Fibroblast of skin of scalp (primary cell): ENCODE data around the gene TMEM63C.
"Not testable (repeated sequence)": the region's sequence is repeated elsewhere in the genome, so short reads cannot be mapped to it uniquely, and the experiment has no call there.

Experiments used
- DNase-seq: peaks from one replicate; pipeline ENCODE4 v3.0.0-alpha.2; 2013

TMEM63C gene

DNA sequence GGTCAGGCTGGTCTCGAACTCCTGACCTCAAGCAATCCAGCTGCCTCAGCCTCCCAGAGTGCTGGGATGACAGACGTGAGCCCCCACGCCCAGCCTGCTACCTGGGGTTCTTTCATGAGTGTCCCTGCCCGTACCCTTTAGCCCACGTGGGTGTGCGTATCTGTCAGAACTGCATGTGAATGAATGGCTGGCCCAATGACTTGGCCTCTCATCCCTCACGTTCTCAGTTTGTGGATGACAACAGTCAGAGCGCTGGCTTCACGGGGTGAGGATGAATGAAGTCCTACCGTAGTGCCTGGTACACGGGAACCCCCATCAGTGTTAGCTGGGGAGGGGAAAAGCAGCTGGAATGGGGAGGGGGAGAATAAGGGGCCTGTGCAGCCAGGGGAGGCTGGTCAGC is 23.9 kb upstream of the TMEM63C start:
- DNase-seq = no peak

DNA sequence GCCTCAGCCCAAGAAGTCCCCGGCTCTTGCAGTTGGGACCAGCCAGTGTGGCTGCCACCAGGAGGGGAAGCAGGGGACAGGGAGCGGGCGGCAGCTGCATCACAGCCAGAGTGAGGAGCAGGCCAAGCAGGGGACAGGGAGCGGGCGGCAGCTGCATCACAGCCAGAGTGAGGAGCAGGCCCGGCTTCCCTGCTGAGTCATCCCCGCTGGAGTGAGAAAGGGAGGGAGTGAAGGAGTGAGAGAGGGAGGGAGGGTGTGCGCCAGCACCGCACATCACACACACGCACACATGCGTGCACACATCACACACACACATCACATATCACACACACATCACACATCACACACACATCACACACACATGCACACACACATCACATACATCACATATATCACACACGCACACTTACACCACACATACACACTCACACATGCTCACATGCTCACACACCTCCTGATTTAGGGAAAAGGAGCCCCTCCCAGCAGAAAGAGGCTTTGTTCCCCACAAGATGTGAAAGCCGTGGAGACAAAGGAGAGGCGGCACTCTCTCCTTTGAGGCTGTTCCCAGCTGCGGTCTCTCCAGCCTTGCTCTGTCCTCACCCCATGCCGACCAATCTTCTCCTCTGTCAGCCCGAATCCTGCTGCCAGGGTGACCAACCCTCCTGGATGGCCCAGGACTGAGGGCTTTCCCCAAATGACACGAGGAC is 23.3 kb upstream of the TMEM63C start:
- DNase-seq = peak; percentile 76

DNA sequence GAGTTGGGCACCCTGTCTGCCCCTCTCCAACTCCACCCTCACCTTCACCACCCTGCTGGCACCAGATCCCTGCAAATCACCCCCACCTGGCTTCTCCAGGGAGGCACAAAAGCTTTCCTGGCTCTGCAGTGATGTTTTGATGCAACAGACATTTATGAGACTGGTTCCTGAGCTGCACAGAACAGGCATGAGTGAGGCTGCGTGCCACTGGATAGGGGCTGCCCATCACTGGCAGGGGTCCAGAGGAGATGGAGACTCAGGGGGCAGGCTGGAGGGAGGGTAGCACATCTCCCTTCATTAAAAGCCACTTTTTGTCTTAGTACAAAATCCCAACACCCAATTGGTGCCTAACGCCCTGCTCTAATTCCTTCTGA is 22.7 kb upstream of the TMEM63C start:
- DNase-seq = no peak

DNA sequence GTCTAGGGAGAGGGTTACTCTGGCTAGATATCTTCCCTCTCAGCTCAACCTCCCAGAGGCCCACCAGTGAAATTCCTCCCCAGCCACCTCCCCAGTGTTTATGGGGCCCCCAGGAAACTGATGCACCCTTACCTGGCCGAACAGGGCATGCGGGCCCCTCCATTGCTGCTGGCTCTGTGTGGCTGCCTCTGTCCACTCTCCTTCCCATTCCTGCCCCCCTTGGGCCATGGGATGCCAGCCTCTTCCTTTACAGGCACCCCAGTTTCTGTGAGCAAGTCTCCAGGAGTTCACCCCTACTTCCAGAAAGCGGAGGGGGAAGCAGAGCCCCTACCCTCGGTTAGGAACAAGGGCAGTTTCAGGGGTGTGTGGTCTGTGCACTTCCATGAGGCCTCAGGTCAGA is 20.6 kb upstream of the TMEM63C start:
- DNase-seq = no peak

DNA sequence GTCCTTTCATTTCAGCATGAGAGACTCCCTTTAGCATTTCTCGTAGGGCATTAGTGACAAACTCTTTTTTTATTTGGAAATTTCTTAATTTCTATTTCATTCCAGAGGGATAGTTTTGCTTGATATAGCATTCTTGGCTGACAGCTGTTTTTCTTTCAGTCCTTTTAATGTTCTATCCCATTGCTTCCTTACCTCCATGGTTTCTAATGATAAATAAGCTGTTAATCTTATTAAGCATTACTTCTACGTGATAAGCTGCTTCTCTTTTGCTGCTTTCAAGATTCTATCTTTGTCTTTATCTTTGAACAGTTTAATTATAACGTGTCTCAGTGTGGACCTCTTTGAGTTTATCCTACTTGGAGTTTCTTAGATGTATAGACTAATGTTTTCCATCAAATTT is 11.6 kb upstream of the TMEM63C start:
- no peak for DNase-seq

DNA sequence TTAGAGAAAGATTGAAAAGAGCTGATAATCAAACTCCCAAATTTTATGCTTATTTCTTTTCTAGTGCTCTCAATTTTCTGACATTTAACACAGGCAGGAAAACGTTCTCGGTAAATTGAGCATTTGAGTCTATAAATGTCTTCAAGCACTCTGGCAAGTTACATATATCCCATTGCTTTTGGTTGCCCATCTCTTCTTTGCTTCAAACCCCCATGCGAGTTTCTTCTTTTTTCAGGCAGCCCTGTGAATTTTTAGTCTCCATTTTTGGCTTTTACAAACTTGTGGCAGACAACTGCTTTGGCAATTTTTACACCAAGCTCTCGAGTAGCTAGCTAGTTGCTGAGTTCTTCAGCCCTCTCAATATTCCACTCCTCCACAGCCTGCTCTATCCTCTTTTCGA is 8.7 kb upstream of the TMEM63C start:
- DNase-seq = no peak

DNA sequence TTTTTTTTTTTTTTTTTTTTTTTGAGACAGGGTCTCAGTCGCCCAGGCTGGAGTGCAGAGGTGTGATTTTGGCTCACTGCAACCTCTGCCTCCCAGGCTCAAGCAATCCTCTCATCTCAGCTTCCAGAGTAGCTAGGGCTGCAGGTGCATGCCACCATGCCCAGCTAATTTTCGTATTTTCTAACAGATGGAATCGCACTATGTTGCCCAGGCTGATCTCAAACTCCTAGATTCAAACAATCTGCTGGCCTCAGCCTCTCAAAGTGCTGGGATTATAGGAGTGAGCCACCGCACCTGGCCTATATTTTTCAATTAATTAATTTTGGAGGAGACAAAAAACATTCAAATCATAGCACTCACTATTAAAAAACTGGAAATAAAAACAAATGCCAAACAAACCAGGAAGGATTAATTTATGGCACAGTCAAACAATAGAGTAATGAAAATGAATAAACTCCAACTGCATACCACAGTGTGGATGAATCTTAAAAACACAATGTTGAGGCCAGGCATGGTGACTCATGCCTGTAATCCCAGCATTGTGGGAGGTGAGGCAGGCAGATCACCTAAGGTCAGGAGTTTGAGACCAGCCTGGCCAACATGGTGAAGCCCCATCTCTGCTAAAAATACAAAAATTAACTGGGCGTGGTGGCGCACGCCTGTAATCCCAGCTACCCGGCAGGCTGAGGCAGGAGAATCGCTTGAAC is 7.5 kb upstream of the TMEM63C start:
- not testable (repeated sequence) for DNase-seq

DNA sequence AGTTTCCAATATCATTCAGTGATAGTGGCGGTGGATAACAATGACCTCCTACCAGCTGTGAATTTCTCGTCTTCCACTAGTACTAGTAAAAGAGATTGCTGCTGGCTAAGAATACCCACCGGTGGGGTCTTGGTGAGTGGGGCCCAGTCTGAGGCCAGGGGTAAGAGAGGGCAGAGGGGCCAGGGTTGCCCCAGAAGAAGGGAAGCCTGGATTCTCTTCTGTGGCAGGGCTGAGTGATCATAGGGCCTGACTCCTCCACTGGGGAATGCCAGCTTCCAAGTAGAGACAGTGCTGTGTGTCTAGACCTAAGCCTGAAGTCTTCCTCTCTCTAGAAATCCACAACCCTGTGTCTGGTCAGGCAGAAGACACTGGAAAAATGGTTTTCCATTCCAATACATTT is 5.8 kb upstream of the TMEM63C start:
- no peak for DNase-seq

DNA sequence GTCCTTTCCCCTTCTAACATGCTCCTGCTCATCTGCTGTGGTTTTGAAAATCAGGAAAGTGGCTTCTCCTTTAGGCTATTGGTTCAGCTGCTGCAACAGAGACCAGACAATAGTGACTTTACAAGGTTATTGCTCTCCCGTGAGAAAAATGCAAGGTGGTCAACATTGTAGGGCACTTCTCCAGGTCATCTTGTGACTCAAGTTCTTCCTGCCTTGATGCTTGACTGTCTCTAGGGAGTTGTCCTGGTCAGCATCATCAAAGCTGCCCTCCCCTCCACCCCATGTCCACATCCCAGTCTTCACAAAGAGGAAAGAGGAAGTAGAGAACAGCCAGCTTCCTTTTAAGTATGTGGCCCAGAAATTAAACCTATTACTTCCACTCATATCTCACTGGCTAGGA is 3.9 kb upstream of the TMEM63C start:
- no peak for DNase-seq

DNA sequence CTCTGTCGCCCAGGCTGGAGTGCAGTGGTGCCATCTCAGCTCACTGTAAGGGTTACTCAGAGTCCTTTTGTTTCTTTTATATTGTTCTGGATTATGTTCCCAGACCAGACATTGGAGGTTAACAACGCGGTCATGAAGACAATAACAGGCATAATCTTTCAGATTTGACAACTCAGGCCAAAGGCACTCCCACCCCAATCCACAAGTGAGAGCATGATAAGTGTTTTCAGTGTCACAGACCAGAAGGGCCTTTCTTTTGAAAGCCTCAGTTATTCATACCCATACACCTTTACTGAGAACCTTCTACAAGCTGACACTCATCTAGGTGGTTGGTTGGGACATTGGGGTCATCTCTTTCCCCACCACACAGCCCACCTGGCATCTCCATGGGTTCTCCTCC is 2.9 kb upstream of the TMEM63C start:
- no peak for DNase-seq

DNA sequence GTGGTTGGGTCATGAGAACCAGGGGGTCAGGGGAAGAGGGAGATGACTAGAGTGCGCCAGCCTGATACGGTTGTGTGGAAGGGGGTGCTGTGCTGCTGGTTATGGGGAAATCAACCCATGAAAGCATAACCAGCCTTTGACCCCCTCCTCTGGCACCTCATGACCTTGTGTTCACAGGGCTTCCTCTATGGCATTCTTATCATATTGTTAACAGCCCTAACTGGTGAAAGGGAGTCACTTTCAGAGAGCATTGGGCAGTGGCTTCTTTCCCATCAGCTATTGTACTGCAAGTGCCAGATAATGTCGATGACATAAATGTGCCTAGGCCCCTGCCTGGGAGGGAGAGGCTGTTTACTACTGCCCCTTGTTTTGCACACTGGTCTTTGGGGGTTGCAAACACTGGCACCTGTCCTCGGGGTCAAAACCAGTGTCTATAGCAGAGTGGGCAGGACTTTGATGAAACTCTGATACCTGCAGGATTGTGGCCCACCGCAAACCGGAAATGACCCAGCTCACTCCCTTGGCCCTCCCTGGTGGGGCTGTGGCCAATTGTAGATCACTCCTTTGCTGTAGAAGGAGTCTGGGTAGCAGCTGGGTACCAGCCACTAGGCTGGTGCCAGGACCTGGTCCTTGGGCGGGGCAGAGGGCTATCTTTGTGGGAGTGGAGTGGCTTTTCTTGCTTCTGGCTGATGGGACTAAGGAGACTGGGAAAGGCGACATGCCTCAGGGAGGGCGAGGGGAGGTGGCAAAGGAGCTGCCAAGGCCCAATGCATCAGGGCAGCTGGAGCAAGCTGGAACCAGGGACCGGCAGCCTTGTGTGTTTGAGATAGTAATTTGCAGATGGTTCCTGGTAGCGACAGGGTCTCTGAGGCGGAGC is 634 bp upstream of the TMEM63C start:
- no peak for DNase-seq

DNA sequence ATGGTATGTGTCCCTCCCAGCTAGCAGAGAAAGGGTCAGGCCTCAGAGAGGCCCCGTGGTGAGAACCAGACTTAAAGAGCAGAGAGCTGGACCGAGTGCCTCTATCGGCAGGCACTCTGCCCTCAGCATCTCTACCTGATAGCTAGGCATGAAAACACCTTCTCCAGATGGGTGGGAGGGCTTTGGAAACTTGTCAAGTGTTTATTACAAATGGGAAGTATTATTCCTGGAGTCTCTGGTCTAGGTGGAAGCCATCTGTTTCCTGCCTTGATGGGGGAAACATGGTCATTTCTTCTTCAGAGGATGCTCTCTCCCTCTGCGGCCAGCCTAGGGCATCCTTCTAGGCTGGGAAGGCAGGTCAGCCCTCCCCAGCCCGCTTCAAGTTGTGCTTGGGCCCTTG is 2.3 kb downstream of the TMEM63C start:
- DNase-seq = no peak

DNA sequence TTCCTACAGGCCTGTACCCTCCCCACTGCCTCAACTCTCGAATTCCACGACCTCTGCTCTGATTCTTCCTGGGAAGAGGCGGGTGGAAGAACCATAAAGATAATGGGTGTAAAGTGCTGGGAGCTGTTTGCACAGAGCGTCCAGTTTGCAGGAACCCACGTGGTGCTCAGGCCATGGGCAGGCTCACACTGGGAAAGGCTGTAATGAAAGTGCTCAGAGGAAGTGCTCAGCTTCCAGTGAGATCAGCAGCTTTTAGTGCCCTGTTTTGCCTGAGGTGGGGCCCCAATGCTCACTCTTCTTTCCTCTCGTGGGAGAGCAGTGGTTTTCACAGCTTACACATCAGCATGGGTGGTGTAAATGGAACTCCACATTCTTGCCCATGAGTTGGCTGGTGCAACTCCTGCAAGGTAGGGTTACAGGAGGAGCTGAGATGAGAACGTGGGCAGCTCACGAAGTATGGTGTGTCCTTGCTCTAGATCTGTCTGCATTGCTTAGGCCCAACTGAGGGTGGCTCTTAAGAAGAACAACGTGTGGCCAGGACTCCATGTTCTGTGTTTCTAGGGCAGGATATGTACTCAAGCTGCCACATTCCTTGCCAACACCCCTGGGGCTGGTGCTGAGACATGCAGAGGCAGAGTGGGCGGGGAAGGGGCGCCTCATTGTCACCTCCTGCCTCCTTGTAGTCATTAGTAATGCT is 2.9 kb downstream of the TMEM63C start:
- no peak for DNase-seq

DNA sequence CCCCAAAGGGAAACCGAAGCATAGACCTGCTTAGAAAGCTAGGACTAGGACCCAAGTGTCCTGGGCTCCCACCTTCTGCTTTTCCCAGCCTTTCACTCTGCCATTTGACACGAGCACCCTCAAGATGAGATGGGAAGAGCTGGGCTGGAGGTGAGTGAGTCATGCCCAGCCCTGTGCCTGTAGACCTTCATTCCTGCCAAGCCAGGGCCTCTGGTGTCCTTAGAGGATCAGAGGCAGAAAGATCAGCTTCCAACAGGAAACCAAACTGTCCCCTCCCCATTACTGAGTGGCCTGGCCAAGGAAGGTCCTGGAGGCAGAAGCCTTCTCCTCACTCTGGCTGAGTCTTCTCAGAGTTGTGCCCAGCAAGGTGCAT is 3.5 kb downstream of the TMEM63C start:
- DNase-seq = no peak

DNA sequence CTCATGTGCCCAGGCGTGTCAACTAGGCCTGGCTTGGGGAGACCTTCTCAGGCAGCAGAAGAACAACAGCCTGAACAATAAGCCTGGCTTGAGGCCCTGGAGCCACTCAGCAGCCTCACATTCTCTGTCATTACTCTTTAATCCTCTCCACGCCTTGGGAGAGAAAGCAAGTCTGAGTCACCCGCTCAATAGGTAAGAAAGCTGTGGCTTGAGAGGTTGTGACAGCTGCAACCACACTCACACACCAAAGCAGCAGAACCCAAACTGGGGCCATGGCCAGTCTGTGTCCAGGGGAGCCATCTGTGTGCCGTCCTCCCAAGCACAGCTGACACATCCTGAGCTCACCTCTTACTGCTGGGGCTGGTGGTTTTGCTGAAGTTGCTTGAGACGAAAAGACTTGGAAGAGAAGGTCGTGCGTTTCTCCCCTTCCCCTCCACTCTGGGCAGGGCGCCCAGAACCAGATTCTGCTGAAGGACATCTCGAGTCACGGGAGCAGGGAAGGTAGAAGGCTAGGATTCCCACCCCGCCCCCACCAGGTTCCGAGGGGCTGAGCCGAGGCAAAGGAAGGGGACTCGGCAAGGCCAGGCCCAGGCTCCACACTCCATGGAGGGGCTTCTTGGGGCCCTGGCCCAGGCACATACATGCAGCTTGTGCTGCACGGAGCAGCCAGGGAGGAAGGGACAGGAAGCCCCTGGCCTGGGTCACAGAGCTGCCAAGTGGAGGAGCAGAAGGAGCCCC is 5.5 kb downstream of the TMEM63C start:
- DNase-seq = no peak

DNA sequence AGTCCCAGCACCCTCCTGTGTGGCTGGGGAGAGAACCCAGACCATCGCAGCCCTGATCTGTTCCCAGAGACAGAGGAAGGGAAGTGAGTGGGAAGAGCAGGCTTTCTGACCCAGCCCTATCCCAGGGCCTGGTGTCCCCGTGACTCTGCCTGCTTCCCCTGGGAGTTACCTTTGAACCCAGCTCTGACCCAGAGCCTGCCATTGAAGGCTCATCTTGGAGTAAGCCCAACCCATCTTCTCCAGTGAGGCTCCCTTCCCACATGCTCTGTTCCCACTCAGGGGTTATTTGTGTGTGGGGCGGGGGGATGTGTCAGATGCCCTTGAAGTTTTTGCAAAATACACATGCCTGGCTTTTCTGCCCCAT is 6.0 kb downstream of the TMEM63C start:
- no peak for DNase-seq

DNA sequence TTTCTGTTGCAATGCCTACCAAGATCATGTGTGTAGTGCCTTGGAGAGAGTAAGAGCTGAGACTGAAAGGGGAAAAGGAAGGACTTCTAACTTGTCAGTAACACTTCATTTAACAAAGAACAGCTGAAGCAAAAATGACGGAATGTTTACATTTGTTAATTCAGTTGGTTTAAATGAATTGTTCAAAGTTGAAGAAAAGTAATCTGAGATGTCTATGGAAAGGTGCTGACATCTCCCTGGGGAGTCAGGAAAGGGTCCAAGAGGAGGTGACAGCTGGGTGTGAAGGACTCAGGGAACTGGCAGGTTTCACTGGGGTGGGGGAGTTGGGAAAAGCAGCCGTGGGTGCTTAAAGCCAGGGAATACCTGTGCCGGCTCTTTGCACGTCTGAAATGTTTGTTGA is 7.9 kb downstream of the TMEM63C start:
- no peak for DNase-seq

DNA sequence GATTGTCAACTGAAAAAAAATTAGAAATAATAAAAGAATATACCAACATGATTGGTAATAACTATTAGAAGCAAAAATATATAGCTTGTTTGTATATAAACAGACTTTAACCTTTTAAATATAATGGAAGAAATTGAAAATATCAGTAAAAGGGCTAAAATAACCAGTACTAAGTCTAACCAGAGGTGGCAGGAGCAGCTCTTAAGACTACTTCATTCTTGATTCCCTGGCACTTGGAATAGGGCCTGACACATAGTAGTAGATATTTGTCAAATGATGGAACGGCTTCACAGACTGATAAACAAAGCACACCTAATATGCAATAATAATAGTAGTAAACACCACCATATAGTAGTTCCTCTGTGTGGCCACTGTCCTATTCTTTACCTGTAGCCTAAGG is 9.4 kb downstream of the TMEM63C start:
- DNase-seq = no peak

DNA sequence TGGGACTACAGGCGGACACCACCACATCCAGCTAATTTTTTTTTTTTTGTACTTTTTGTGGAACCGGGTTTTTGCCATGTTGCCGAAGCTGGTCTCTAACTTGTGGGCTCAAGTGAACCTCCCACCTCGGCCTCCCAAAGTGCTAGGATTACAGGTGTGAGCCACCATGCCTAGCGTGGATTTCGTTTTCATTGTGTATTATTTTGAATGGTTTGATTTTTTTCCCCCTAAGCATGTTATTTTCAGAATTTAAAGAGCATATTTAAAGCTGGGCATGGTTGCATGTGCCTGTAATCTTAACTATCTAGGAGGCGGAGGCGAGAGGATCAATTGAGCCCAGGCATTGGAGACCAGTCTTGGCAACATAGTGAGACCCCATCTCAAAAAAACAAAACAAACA is 13.1 kb downstream of the TMEM63C start:
- DNase-seq = no peak

DNA sequence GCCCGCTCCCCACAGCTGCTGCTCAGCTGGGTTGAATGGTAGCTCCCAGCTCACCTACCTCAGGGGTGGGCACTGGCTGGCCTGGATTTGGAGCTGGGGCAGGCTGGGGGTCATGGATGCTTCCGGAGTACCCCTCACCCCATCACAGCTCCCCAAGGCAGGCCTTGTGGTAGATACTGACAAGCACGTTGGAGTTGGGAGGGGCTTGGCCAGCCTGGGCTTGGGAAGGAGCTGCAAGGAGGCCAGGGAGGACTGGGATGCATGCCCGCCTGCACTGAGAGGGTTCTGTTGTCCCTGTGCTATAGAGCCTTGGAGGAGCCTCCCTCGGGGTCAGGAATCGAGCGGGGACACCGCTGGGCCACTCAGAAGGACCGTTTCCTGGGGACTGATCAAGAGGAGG is 14.2 kb downstream of the TMEM63C start:
- no peak for DNase-seq

DNA sequence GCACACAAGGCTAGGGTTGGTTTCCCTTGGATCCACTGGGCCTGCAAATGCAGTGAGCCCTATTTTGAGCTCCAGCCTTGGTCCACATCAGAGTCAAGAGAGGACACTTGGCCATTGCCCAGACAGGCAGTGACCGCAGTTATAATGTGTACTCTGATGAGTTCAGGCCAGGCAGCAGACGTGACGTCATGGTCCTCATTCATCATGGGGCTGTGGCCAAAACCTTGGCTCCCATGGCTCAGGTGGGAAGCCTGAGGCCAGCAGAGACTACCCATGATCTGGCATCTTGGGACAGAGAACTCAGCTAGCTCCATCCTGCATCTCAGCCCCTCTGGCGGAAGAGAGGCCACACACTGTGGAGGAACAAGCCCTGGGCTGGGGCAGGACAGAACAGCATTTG is 16.4 kb downstream of the TMEM63C start:
- DNase-seq = no peak

DNA sequence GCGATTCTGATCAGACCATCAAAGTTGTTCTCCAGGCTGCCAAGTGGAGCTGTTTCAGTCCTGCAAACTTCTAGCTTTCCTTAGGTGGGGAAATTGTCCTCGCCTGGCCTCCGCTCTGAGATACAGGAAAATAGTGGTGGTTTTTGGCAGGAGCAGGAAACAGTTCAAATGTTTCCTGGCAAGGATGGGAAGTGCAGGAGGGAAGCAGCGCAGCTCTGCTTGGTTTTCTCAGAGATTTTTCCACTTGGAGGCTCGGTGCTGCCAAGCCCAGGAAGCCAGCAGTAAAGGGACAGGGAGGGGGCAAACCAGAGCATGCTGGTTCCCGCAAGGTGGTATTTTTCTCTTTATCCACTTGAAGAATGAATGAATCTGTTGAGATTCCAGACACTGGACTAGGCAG is 17.0 kb downstream of the TMEM63C start:
- DNase-seq = no peak

DNA sequence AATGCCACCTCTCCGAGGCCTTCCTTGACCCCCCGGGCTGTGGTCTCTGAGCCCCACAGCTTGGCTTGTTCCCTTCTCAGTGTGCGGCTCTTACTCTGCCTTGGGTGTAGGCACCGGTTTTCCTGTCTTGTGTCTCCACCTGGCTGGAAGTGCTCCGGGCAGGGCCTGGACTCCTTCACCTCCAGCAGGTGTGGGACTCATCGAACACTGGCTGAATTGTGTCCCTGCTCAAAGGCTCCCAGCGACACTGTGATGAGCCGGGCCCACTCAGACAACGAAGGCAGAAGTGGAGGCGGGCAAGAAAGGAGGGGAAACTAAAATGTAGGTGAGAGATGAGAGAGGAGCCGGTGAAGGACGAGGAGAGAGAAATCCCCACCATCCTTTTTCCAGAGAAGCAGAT is 18.0 kb downstream of the TMEM63C start:
- no peak for DNase-seq
